GM23338 (cell line): Measurements from ENCODE around the gene ATXN7L1. TPM values are rescaled to one million over a fixed set of nuclear protein-coding genes. Genes with fewer than 3 reads are reported as not detected.

ENCODE experiments used
- ATAC-seq: fragments of 200-7000 bp; cut with Tn5 transposase; 3 replicates; pipeline ENCODE4 v1.9.1; 2020
- DNase-seq: peaks from one replicate; pipeline ENCODE4 v3.0.0-alpha.2; 2015; ENCODE audit warnings: low spot score
- H2AFZ ChIP-seq: fragments of 200-600 bp; sonication (generic); 2 replicates; pipeline ENCODE4 v1.8.0; 2016; ENCODE audit warnings: antibody characterized with exemption, mild to moderate bottlenecking, moderate library complexity
- H3F3A ChIP-seq: fragments of 200-600 bp; sonication (generic); replicated peaks from 2 replicates; pipeline ENCODE4 v1.8.0; 2017; ENCODE audit warnings: antibody characterized with exemption, mixed run types, low read depth
- H3K27ac ChIP-seq: fragments of 200-600 bp; sonication (generic); 2 replicates; pipeline ENCODE4 v1.6.1; 2016; ENCODE audit warnings: low read depth
- H3K27me3 ChIP-seq: fragments of 200-600 bp; sonication (generic); 2 replicates; pipeline ENCODE4 v1.8.0; 2016; ENCODE audit warnings: mild to moderate bottlenecking, mixed run types, moderate library complexity; ENCODE audit not compliant: insufficient read depth
- H3K36me3 ChIP-seq: fragments of 200-600 bp; sonication (generic); 2 replicates; pipeline ENCODE4 v1.8.0; 2016; ENCODE audit warnings: mild to moderate bottlenecking; ENCODE audit not compliant: insufficient read depth
- H3K4me1 ChIP-seq: fragments of 200-600 bp; sonication (generic); 2 replicates; pipeline ENCODE4 v1.8.0; 2016; ENCODE audit warnings: mild to moderate bottlenecking, moderate library complexity; ENCODE audit not compliant: insufficient read depth
- H3K4me2 ChIP-seq: fragments of 200-600 bp; sonication (generic); 2 replicates; pipeline ENCODE4 v1.7.1; 2017; ENCODE audit warnings: mixed run types
- H3K4me3 ChIP-seq: fragments of 200-600 bp; sonication (generic); 2 replicates; pipeline ENCODE4 v1.6.1; 2016; ENCODE audit warnings: mixed run types
- H3K79me2 ChIP-seq: fragments of 200-600 bp; sonication (generic); replicated peaks from 2 replicates; pipeline ENCODE4 v1.8.0; 2017; ENCODE audit warnings: mild to moderate bottlenecking; ENCODE audit not compliant: insufficient read depth
- H3K9me2 ChIP-seq: fragments of 200-600 bp; sonication (generic); 2 replicates; pipeline ENCODE4 v1.8.0; 2017; ENCODE audit not compliant: insufficient read depth
- H4K20me1 ChIP-seq: fragments of 200-600 bp; sonication (generic); replicated peaks from 2 replicates; pipeline ENCODE4 v1.8.0; 2017; ENCODE audit warnings: mild to moderate bottlenecking; ENCODE audit not compliant: insufficient read depth
- H3K27ac Mint-ChIP-seq: 2 replicates; pipeline ENCODE4 v1.8.0; 2020; ENCODE audit warnings: inconsistent platforms, mild to moderate bottlenecking, moderate library complexity, mixed read lengths
- H3K27me3 Mint-ChIP-seq: 3 replicates; pipeline ENCODE4 v1.8.0; 2022; ENCODE audit warnings: low read depth, mild to moderate bottlenecking, moderate library complexity, mixed read lengths, inconsistent platforms; ENCODE audit not compliant: insufficient read depth, poor library complexity
- H3K36me3 Mint-ChIP-seq: 3 replicates; pipeline ENCODE4 v1.8.0; 2021; ENCODE audit warnings: low read depth, mild to moderate bottlenecking, inconsistent platforms, moderate library complexity, mixed read lengths
- H3K4me1 Mint-ChIP-seq: 3 replicates; pipeline ENCODE4 v1.8.0; 2020; ENCODE audit warnings: mild to moderate bottlenecking, inconsistent platforms, mixed read lengths
- H3K4me3 Mint-ChIP-seq: 3 replicates; pipeline ENCODE4 v1.8.0; 2021; ENCODE audit warnings: moderate library complexity, mild to moderate bottlenecking, inconsistent platforms, mixed read lengths
- H3K9me3 Mint-ChIP-seq: 3 replicates; pipeline ENCODE4 v1.8.0; 2020; ENCODE audit warnings: moderate library complexity, mild to moderate bottlenecking, inconsistent platforms, mixed read lengths
- CREB1 ChIP-seq: fragments of 250-450 bp; sonication (Bioruptor Pico); IDR thresholded peaks from 2 replicates; pipeline ENCODE4 v1.5.0; 2020; ENCODE audit warnings: low read depth, mild to moderate bottlenecking, moderate library complexity
- CTCF ChIP-seq, 2 experiments: fragments of 200-600 bp in 1 of 2; sonication (generic) in 1 of 2; conservative IDR thresholded peaks; 2 replicates each; pipeline versions ENCODE4 v1.5.1 to v1.6.1; 2016 to 2017; ENCODE audit warnings: antibody characterized with exemption in 2 of 2, low read depth in 2 of 2, mild to moderate bottlenecking in 2 of 2, moderate library complexity in 1 of 2
- EZH2 ChIP-seq: fragments of 200-600 bp; sonication (generic); IDR thresholded peaks from one replicate; pipeline ENCODE4 v1.8.0; 2017; ENCODE audit warnings: antibody characterized with exemption, mild to moderate bottlenecking, low read depth; ENCODE audit not compliant: unreplicated experiment
- EZH2phosphoT487 ChIP-seq: fragments of 200-600 bp; sonication (generic); IDR thresholded peaks from one replicate; pipeline ENCODE4 v1.8.1; 2018; ENCODE audit warnings: antibody characterized with exemption; ENCODE audit not compliant: unreplicated experiment
- JUNB ChIP-seq: IDR thresholded peaks from one replicate; pipeline ENCODE4 v1.6.1; 2016; ENCODE audit warnings: antibody characterized with exemption; ENCODE audit not compliant: unreplicated experiment
- NANOG ChIP-seq: IDR thresholded peaks from 2 replicates; pipeline ENCODE4 v1.6.1; 2016; ENCODE audit warnings: antibody characterized with exemption, borderline replicate concordance
- POLR2AphosphoS5 ChIP-seq: IDR thresholded peaks from 2 replicates; pipeline ENCODE4 v1.6.1; 2016; ENCODE audit warnings: antibody characterized with exemption, low read depth
- STAT1 ChIP-seq: IDR thresholded peaks from one replicate; pipeline ENCODE4 v1.6.1; 2016; ENCODE audit warnings: antibody characterized with exemption; ENCODE audit not compliant: unreplicated experiment
- ZNF114 ChIP-seq: fragments of 250-450 bp; sonication (Bioruptor Pico); IDR thresholded peaks from 2 replicates; pipeline ENCODE4 v1.5.0; 2020; ENCODE audit warnings: mild to moderate bottlenecking, moderate library complexity
- ZNF331 ChIP-seq: fragments of 250-450 bp; sonication (Bioruptor Pico); IDR thresholded peaks from 2 replicates; pipeline ENCODE4 v1.5.0; 2020; ENCODE audit warnings: low read depth, mild to moderate bottlenecking, moderate library complexity
- ZNF462 ChIP-seq: fragments of 250-450 bp; sonication (Bioruptor Pico); IDR thresholded peaks from 2 replicates; pipeline ENCODE4 v1.5.0; 2020; ENCODE audit warnings: mild to moderate bottlenecking, moderate library complexity
- polyA plus RNA-seq: library from polyadenylated mRNA; unstranded; fragments of >200 nt; fragmentation: Nextera tagmentation; extraction: Ambion mirVana; gene quantifications from 2 replicates; pipeline ENCODE4 v1.2.1, GENCODE V29; 2016
- total RNA-seq: library from RNA; depleted of rRNA; stranded (reverse); fragments of >200 nt; shearing (Covaris generic); gene quantifications from 2 replicates; pipeline ENCODE4 v1.2.3, GENCODE V29; 2014
- TF ChIP-seq, protein P1 (sequence below): IDR thresholded peaks from one replicate; pipeline ENCODE4 v1.6.1; 2018; ENCODE audit warnings: antibody characterized with exemption; ENCODE audit not compliant: unreplicated experiment
- TF ChIP-seq, protein P2 (sequence below): IDR thresholded peaks from 2 replicates; pipeline ENCODE4 v1.6.1; 2016; ENCODE audit warnings: antibody characterized with exemption

The ATXN7L1 gene
- total and polyA plus RNA-seq, 2 experiments from 2014 or later, result 22.8 to 29.8 TPM

DNA sequence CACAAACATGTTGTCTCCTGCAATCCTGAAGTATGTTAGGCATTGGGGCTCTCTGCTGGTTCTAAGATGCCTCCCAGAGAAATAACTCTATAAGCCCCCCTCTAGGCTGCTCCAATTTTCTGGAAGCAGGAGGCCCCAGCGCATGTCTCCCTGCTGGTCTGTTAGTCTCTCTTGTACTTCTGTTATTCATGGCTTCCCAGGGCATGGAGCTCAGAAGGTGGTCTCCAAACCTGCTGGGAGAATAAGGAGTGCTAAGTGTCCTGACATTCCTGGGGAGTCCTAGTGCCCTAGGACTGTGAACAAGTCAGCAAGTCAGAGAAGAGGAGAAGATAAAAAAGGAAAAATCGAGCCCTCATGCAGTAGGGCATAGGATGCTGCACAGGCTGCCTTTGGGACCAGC, 224.6 kb downstream of the ATXN7L1 start:
- H3F3A ChIP-seq, result peaks cover 40% of the 10 kb centered on the region
- H3K27ac ChIP-seq, result peak overlapping the region; percentile 85
- peaks cover 74% of the 10 kb centered on the region for H3K4me1 ChIP-seq
- peak overlapping the region; percentile 10; the same call in 1 of the 2 replicates for H3K4me3 ChIP-seq
- Mint-ChIP-seq H3K4me1 (peaks cover 84% of the 10 kb centered on the region), H3K36me3 (peaks cover 33% of the 10 kb centered on the region), H3K4me3 (peak overlapping the region; percentile 39; the same call in 1 of the 3 replicates), H3K27ac (no peak overlapping the region), H3K9me3 (no peaks in the 10 kb centered on the region), H3K27me3 (peaks cover 21% of the 10 kb centered on the region)
- H3K36me3 ChIP-seq, result peaks cover 7% of the 10 kb centered on the region; the same call in 1 of the 2 replicates
- TF ChIP-seq NANOG (no peak), STAT1 (no peak), EZH2phosphoT487 (no peak), POLR2AphosphoS5 (no peak), JUNB (no peak), CREB1 (CRISPR knock-in tag) (no peak), ZNF462 (CRISPR knock-in tag) (no peak), EZH2 (no peak), CTCF (conservative IDR thresholded peaks at IDR 0.05; ENCODE audit: low read depth in 2 of 2) (no peak), ZNF331 (CRISPR knock-in tag) (no peak), ZNF114 (CRISPR knock-in tag) (no peak)
- TF ChIP-seq, protein P1, sequence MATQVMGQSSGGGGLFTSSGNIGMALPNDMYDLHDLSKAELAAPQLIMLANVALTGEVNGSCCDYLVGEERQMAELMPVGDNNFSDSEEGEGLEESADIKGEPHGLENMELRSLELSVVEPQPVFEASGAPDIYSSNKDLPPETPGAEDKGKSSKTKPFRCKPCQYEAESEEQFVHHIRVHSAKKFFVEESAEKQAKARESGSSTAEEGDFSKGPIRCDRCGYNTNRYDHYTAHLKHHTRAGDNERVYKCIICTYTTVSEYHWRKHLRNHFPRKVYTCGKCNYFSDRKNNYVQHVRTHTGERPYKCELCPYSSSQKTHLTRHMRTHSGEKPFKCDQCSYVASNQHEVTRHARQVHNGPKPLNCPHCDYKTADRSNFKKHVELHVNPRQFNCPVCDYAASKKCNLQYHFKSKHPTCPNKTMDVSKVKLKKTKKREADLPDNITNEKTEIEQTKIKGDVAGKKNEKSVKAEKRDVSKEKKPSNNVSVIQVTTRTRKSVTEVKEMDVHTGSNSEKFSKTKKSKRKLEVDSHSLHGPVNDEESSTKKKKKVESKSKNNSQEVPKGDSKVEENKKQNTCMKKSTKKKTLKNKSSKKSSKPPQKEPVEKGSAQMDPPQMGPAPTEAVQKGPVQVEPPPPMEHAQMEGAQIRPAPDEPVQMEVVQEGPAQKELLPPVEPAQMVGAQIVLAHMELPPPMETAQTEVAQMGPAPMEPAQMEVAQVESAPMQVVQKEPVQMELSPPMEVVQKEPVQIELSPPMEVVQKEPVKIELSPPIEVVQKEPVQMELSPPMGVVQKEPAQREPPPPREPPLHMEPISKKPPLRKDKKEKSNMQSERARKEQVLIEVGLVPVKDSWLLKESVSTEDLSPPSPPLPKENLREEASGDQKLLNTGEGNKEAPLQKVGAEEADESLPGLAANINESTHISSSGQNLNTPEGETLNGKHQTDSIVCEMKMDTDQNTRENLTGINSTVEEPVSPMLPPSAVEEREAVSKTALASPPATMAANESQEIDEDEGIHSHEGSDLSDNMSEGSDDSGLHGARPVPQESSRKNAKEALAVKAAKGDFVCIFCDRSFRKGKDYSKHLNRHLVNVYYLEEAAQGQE, result no peak
- TF ChIP-seq, protein P2, sequence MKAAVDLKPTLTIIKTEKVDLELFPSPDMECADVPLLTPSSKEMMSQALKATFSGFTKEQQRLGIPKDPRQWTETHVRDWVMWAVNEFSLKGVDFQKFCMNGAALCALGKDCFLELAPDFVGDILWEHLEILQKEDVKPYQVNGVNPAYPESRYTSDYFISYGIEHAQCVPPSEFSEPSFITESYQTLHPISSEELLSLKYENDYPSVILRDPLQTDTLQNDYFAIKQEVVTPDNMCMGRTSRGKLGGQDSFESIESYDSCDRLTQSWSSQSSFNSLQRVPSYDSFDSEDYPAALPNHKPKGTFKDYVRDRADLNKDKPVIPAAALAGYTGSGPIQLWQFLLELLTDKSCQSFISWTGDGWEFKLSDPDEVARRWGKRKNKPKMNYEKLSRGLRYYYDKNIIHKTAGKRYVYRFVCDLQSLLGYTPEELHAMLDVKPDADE, result no peak
- peaks cover 3% of the 10 kb centered on the region for H3K79me2 ChIP-seq
- peak overlapping the region; percentile 67 for H3K4me2 ChIP-seq
- H3K9me2 ChIP-seq, result no peaks in the 10 kb centered on the region
- DNase-seq (no peak), ATAC-seq (peak; percentile 4; the same call in 2 of the 3 replicates)
- H2AFZ ChIP-seq, result no peak overlapping the region
- no peaks in the 10 kb centered on the region for H4K20me1 ChIP-seq
- H3K27me3 ChIP-seq, result no peaks in the 10 kb centered on the region
